Vagina (tissue), 2 donors: ENCODE results near the gene PRDM5.

Experiments used
- CTCF ChIP-seq, 3 experiments: fragments of 450-650 bp in 2 of 3; fragments of 200-600 bp in 1 of 3; sonication (generic) in 1 of 3; IDR thresholded peaks; one replicate each; pipeline ENCODE4 v1.5.1; 2017 to 2019; ENCODE audit warnings: antibody characterized with exemption in 3 of 3, mild to moderate bottlenecking in 2 of 3, moderate library complexity in 2 of 3
- POLR2AphosphoS5 ChIP-seq, 2 donors: sonication (generic); formaldehyde crosslinking; IDR thresholded peaks; one replicate each; pipeline ENCODE4 v1.9.0; 2017; ENCODE audit warnings: antibody characterized with exemption in 2 of 2, mild to moderate bottlenecking in 2 of 2, low read depth in 1 of 2; ENCODE audit not compliant: insufficient read depth in 1 of 2

GRCh38 chr4:120769227-120769626 lies 153.3 kb downstream of the PRDM5 start:
- TF ChIP-seq CTCF (IDR thresholded peaks at IDR 0.05) (no peak), POLR2AphosphoS5 (IDR thresholded peaks at IDR 0.05; ENCODE audit: insufficient read depth in 1 of 2, low read depth in 1 of 2) (no peak)
